HT1080 (cell line): Measurements from ENCODE around the gene PSORS1C1. TPM values are rescaled to one million over a fixed set of nuclear protein-coding genes. Genes with fewer than 3 reads are reported as not detected.

ENCODE experiments used
- DNase-seq: peaks from one replicate; pipeline ENCODE4 v3.0.0-alpha.2; 2015; ENCODE audit warnings: low read depth
- total RNA-seq: library from RNA; depleted of rRNA; stranded (reverse); fragments of >200 nt; shearing (Covaris generic); gene quantifications from 2 replicates; pipeline ENCODE4 v1.2.3, GENCODE V29; 2014

Gene PSORS1C1
- total RNA-seq, 1 experiment from 2014 or later, result 0.64 TPM

- DNase-seq, result peak; percentile 32
Measured at GRCh38 chr6:31125586-31126363, 11.2 kb downstream of the PSORS1C1 start.

DNA sequence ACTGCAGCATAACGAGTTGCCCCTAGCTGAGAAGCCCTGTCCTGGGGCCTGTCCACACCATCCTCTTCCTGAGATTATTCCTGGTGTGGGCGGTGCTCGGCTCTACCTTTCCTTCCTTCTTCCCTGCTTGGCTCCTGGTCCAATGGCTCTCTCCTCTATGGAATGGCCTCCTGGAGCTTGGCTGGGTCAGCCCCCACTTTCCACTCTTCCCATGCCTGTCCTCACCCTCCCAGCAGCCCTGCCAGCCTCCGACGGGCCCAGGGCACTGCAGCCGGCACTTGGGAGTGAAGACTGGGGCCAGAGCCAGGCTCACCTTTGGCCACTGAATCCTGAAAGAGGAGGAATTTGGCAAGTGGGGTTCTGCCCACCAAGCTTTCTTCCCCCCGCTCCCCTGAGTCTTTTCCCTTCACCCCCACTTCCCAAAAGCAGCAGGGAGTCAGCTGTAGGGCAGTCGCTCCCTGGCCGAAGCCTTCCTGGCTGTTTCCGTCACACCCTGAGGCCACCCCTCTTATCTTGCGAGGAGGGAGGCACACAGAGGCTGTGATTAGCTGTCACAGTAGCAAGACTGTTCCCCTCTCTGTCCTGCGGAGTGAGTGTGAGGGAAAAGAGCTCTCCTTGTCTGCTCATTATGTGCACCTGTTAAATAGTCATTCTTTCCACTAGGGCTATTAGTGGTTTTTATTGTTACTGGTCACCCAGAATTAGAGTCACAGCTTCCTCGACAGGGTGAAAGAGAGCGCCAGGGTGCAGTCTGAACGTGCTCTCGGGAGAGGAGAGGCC lies 12.0 kb downstream of the PSORS1C1 start:
- no peak for DNase-seq

GRCh38 chr6:31128093-31128676 lies 13.6 kb downstream of the PSORS1C1 start:
- DNase-seq, result peak; percentile 39

- no peak for DNase-seq
Measured at GRCh38 chr6:31129130-31129529, 14.5 kb downstream of the PSORS1C1 start.

GRCh38 chr6:31130751-31131150 lies 16.2 kb downstream of the PSORS1C1 start:
- DNase-seq, result no peak

GRCh38 chr6:31131595-31131994 lies 17.0 kb downstream of the PSORS1C1 start:
- DNase-seq, result no peak

- no peak for DNase-seq
Measured at GRCh38 chr6:31132806-31133205, 18.2 kb downstream of the PSORS1C1 start.

GRCh38 chr6:31135710-31136109 lies 21.1 kb downstream of the PSORS1C1 start:
- DNase-seq, result no peak

DNA sequence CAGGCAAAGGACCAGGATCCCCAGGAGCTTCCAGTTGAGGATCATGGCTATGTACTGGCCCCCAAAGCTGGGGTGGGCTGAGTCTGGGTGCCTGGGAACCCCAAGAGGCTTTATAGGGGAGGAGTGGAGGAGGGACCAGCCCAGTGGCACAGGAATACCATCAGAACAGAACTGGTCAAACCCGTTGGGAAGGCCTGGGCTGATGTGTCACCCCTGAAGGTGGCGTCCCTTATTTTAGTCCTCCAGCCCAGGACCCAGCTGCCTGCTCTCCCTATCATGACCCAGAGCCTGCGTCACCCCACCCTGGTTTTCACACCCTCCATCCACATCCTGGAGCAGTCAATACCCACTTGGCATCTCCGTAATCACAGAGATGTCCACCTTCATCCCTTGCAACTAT lies 24.4 kb downstream of the PSORS1C1 start, which contains the start of gene PSORS1C2:
Gene PSORS1C2, minus strand, starts transcription at position 85 of the 400 bp plus-strand sequence. Its CDS starts 40 bp downstream, at position 45.
- no peak for DNase-seq

DNA sequence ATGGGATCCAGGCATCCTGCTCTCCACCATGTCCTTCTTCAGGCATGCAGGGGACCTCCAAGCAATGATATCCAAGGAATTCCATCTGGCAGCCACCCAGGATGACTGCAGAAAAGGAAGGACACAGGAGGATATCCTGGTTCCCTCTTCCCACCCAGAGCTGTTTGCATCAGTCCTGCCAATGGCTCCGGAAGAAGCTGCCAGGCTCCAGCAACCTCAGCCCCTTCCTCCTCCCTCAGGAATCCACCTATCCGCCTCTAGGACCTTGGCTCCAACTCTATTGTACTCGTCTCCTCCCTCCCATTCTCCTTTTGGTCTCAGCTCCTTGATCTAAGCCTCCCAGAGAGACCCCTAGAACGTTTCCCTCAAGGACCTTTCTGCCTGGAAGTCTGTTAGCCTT lies 25.0 kb downstream of the PSORS1C1 start:
- peak; percentile 65 for DNase-seq

- DNase-seq, result no peak
Measured at GRCh38 chr6:31140643-31141042, 26.0 kb downstream of the PSORS1C1 start.

- DNase-seq, result no peak
Measured at GRCh38 chr6:31142361-31142761, 27.8 kb downstream of the PSORS1C1 start.

DNA sequence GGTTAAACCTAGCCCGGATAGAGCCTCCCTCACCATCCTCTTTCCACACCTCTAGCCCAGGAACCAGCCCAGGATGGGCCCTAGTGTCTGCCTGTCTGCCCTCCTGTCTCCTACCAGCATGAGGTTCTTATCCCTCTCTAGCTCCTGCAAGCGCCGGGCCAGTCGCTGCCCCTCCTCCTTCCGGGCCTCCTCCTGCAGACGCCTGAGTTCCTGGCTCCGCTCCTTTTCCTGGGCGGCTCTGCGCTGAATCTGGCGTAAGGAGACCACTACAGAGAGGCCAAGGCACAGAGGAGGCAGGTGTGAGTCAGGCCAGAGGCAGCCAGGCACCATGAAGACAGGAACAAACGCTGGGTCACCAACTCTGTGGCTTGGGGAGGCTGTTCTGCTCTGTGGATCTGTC lies 28.5 kb downstream of the PSORS1C1 start:
- peak; percentile 88 for DNase-seq

DNA sequence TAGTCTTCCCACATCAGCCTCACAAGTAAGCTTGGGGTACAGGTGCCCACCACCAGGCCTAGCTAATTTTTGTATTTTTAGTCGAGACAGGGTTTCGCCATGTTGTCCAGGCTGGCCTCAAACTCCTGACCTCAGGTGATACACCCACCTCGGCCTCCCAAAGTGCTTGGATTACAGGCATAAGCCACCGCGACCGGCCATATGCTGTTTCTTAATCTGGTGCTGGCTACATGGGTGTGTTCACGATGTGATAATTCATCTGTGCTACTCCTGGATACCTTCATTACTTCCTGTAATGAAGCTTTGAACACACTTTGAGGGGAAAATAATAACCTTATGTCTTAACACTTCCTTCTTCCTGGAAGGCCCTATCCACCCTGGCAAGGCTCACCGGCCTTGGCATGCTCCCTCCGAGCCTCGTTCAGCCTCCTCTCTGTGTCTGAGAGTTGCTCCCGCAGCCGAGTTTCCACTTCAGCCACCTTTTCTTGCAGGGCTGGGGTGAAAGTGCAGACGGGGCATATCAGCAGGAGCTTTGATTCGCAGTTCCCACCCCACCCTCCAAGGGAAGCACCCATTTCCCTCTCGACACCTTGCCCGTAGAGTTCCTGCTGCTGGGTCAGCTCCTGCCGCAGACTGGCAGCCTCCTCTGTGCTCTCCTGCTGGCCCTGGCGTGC lies 29.8 kb downstream of the PSORS1C1 start:
- DNase-seq, result no peak

DNA sequence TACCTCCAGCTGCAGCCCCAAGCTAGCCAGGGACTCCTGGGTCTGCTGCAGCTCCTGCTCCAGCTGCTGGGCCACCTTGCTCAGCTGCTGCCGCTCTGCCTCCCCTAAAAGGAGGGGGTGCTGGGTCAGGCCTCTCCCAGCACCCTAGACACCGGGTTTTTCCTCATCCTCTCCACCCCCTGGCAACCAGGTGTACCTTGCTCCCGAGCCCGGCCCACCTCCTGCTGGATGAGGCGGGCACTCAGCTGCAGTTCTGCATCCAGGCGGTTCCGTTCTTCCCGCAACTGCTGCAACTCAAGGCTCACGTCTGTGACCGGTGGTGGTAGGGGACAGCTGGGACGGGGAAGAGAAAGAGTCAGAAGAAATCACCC lies 30.4 kb downstream of the PSORS1C1 start:
- DNase-seq, result no peak

DNA sequence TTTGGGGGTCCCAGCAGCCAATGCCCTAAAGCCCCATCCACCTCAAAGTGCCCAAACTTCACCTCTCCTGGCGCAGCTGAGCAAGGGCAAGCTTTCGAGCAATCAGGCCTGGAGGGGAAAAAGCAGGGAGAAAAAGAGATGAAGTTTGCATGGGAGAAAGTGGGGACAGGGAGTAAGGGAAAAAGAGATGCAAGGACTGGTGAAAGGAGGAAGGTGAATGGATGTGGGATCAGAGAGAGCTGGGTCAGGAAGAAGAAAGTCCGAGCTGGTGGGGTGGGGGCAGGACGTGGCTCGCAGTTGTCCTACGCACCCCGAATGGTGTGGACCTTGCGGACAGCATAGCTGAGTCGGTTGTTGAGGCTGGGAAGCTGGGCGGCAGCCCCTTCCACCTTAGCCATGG lies 30.8 kb downstream of the PSORS1C1 start:
- no peak for DNase-seq

GRCh38 chr6:31149827-31150447 lies 35.3 kb downstream of the PSORS1C1 start:
- no peak for DNase-seq

- no peak for DNase-seq
Measured at GRCh38 chr6:31152781-31153180, 38.2 kb downstream of the PSORS1C1 start.

- DNase-seq, result no peak
Measured at GRCh38 chr6:31154436-31154835, 39.8 kb downstream of the PSORS1C1 start.

- DNase-seq, result no peak
Measured at GRCh38 chr6:31156641-31157040, 42.0 kb downstream of the PSORS1C1 start.

DNA sequence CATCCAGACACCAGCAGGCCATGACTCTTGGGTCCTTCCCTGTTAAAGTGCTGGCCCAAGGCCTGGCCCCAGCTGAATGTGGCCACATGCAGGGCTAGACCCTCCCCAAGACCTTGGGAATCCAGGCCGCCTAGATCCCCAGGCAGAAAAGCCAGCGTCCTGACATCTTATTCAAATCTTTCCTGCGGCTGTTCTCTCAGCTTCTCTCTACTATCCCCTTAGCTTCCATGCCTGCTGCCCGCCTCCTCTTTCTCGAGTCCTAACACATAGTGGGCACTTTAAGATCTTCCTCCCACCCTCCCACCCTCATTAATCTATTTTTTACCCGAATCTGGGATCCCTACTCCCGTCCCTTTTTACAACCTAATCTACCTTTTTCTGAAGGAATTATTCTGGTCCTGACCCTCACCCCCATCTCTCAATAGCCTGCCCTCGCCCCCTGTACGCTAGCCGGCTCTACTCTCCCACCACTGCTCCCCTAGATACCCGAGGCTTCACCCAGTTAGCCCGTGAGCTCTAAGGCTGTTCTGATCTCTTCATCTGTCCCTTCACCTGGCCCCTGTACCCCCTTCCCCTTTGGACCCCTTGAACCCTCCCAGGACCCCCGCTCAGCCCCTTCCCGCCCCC lies 43.0 kb downstream of the PSORS1C1 start, which contains the start of gene CCHCR1:
Gene CCHCR1, minus strand, starts transcription at position 290 of the 627 bp plus-strand sequence. Its CDS starts 202 bp downstream, at position 88.
- DNase-seq, result no peak
